ENCODE measurements around the gene RTN1.

RTN1 gene

DNA sequence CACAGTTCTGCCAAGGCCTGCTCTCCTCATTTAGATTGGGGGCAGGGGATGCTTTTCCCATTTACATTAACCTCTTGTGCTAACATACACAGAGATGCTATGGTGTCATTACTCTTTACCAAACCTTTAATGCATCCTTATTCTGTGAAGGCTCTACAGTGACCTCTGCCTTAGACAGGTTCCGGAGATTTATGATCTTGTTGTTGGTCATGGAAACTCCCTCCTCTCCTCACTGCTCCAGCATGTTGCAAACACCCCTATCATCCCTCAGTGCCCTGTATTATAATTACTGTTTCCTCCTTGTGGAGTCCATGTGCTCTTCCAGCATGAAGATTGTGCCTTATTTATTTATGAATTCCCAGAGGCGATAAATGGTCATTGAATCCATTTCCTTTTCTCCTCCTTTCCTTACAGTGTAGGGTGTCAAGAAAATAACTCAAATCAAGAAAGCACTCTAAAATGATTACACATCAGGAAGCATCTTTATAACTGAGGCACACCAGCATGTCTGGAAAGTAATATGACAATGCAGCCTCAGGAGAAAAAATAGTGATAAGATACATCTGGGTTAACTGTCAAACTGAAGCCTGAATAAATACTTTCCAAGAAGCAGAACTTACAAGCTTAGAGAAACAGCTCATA, 37.8 kb downstream of the RTN1 start:
- H3K27ac ChIP-seq (ENCODE audit: low read length), result no peak overlapping the region
- no peak for TF ChIP-seq EZH2phosphoT487 (IDR thresholded peaks at IDR 0.05; ENCODE audit: low read depth)
- TF ChIP-seq, protein P1, sequence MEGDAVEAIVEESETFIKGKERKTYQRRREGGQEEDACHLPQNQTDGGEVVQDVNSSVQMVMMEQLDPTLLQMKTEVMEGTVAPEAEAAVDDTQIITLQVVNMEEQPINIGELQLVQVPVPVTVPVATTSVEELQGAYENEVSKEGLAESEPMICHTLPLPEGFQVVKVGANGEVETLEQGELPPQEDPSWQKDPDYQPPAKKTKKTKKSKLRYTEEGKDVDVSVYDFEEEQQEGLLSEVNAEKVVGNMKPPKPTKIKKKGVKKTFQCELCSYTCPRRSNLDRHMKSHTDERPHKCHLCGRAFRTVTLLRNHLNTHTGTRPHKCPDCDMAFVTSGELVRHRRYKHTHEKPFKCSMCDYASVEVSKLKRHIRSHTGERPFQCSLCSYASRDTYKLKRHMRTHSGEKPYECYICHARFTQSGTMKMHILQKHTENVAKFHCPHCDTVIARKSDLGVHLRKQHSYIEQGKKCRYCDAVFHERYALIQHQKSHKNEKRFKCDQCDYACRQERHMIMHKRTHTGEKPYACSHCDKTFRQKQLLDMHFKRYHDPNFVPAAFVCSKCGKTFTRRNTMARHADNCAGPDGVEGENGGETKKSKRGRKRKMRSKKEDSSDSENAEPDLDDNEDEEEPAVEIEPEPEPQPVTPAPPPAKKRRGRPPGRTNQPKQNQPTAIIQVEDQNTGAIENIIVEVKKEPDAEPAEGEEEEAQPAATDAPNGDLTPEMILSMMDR (IDR thresholded peaks at IDR 0.05; ENCODE audit: low read depth, low read length), result no peak
- no peak overlapping the region for H3K4me3 ChIP-seq (ENCODE audit: low read length)
- no peaks in the 10 kb centered on the region for H3K27me3 ChIP-seq (ENCODE audit: low read depth, low read length)
- H3K36me3 ChIP-seq (replicated peaks; ENCODE audit: low read depth, low read length), result no peaks in the 10 kb centered on the region
- H4K20me1 ChIP-seq (ENCODE audit: insufficient read depth, low read length), result no peaks in the 10 kb centered on the region
- no peaks in the 10 kb centered on the region for H3K9me3 ChIP-seq (ENCODE audit: insufficient read depth, low read length)
- no peak overlapping the region for H3K4me2 ChIP-seq (ENCODE audit: low read length)
- no peaks in the 10 kb centered on the region for H3K79me2 ChIP-seq (ENCODE audit: low read length)
- no peaks in the 10 kb centered on the region for H3K4me1 ChIP-seq (ENCODE audit: low read length)
- H3K9ac ChIP-seq (ENCODE audit: low read length), result no peak overlapping the region
- H2AFZ ChIP-seq (ENCODE audit: low read depth, low read length), result no peak overlapping the region

DNA sequence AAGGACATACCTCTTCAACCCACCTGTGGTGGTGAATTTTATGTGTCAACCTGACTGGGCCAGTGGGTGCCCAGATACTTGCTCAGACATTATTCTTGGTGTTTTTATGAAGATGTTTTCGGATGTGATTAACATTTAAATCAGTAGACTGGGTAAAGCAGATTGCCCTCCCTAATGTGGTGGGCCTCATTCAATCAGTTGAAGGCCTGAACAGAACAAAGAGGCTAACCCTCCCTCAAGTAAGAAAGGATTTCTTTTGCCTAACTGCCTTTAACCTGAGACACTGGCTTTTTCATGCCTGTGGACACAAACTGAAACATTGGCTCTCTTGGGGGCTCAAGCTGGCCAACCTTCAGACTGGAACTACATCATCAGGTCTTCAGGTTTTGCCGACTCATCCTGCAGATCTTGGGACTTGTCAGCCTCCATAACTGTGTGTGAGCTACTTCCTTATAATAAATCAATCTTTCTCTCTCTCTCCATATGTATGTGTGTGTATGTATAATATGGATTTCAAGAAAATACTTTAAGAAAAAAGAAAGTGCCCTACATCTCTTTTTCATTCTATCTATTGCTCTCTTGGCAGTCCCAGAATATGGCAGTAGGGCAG, 39.4 kb downstream of the RTN1 start:
- no peaks in the 10 kb centered on the region for H3K79me2 ChIP-seq (ENCODE audit: low read length)
- no peaks in the 10 kb centered on the region for H3K9me3 ChIP-seq (ENCODE audit: insufficient read depth, low read length)
- no peak overlapping the region for H3K9ac ChIP-seq (ENCODE audit: low read length)
- no peaks in the 10 kb centered on the region for H4K20me1 ChIP-seq (ENCODE audit: insufficient read depth, low read length)
- no peak for TF ChIP-seq EZH2phosphoT487 (IDR thresholded peaks at IDR 0.05; ENCODE audit: low read depth)
- TF ChIP-seq, protein P1 (IDR thresholded peaks at IDR 0.05; ENCODE audit: low read depth, low read length), result no peak
- no peaks in the 10 kb centered on the region for H3K36me3 ChIP-seq (replicated peaks; ENCODE audit: low read depth, low read length)
- no peaks in the 10 kb centered on the region for H3K27me3 ChIP-seq (ENCODE audit: low read depth, low read length)
- H3K4me1 ChIP-seq (ENCODE audit: low read length), result no peaks in the 10 kb centered on the region
- no peak overlapping the region for H2AFZ ChIP-seq (ENCODE audit: low read depth, low read length)
- no peak overlapping the region for H3K4me2 ChIP-seq (ENCODE audit: low read length)
- H3K27ac ChIP-seq (ENCODE audit: low read length), result no peak overlapping the region
- H3K4me3 ChIP-seq (ENCODE audit: low read length), result no peak overlapping the region

DNA sequence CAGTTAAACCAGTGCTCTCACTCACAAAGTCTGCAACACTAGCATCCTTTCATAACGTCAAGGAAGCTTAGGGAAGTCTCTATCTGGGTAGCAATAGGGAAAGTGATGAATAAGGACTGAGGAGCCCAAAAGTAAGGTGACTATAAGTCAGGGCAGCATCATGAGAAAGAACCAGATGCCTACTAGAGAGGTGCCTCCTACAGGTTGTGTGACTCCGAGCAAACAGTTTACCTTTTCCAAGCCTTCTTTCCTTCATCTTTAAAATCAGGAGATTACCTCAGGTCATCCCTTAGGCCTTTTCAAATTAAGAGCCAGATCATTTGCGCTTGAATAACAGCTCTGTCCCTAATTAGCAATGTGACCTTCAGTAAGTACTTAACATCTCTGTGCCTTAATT, 40.2 kb downstream of the RTN1 start:
- Histone ChIP-seq H3K27me3 (ENCODE audit: low read depth, low read length) (no peaks in the 10 kb centered on the region), H2AFZ (ENCODE audit: low read depth, low read length) (no peak overlapping the region), H3K27ac (ENCODE audit: low read length) (no peak overlapping the region), H3K4me2 (ENCODE audit: low read length) (no peak overlapping the region), H3K79me2 (ENCODE audit: low read length) (no peaks in the 10 kb centered on the region), H3K9ac (ENCODE audit: low read length) (no peak overlapping the region), H3K4me3 (ENCODE audit: low read length) (no peak overlapping the region), H3K36me3 (replicated peaks; ENCODE audit: low read depth, low read length) (no peaks in the 10 kb centered on the region), H4K20me1 (ENCODE audit: insufficient read depth, low read length) (no peaks in the 10 kb centered on the region), H3K9me3 (ENCODE audit: insufficient read depth, low read length) (no peaks in the 10 kb centered on the region), H3K4me1 (ENCODE audit: low read length) (no peaks in the 10 kb centered on the region)
- no peak for TF ChIP-seq EZH2phosphoT487 (IDR thresholded peaks at IDR 0.05; ENCODE audit: low read depth)
- TF ChIP-seq, protein P1 (IDR thresholded peaks at IDR 0.05; ENCODE audit: low read depth, low read length), result no peak

DNA sequence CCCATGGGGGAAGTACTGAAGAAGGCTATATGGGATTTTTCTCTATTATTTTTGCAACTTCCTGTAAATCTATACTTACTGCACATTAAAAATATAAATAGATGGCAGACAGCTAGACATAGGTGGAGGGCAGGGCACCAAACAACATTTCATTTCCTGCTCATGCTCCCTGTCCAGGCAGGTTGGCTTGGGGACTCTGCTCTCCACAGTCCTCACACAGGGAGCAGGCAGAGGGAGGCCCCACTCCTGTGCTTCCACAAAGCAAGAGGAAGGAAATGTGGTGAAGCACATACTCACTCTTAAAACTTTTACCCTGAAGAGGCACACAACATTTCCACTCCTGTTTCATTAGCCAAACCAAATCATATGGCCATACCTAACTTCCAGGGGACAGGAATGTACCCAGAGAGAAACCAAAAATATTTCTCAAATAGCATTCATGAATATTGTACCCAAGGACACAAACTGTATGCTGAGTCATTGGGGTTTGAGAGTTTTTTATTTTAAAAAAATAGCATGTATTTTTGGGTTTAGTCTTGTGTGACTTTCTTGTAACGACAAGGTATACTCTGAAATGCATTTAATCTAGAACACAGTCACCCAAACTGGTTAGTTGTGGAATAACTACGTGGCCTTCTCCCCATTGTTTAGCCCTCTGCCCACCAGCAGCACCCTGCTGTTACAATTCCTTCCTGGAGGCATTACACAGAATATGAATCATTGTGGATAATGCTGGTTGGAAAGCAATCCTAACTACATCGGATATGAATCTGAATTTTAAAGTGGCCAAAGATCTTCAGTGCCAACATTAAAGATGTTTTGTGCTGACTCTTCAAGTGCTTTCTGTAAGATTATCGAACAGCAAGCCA, 40.9 kb downstream of the RTN1 start:
- Histone ChIP-seq H3K9me3 (ENCODE audit: insufficient read depth, low read length) (no peaks in the 10 kb centered on the region), H3K27me3 (ENCODE audit: low read depth, low read length) (no peaks in the 10 kb centered on the region), H3K4me1 (ENCODE audit: low read length) (no peaks in the 10 kb centered on the region), H2AFZ (ENCODE audit: low read depth, low read length) (no peak overlapping the region), H3K79me2 (ENCODE audit: low read length) (no peaks in the 10 kb centered on the region), H3K4me3 (ENCODE audit: low read length) (no peak overlapping the region), H3K27ac (ENCODE audit: low read length) (no peak overlapping the region), H3K9ac (ENCODE audit: low read length) (no peak overlapping the region), H3K4me2 (ENCODE audit: low read length) (no peak overlapping the region), H4K20me1 (ENCODE audit: insufficient read depth, low read length) (no peaks in the 10 kb centered on the region), H3K36me3 (replicated peaks; ENCODE audit: low read depth, low read length) (no peaks in the 10 kb centered on the region)
- TF ChIP-seq, protein P1 (IDR thresholded peaks at IDR 0.05; ENCODE audit: low read depth, low read length), result no peak
- TF ChIP-seq EZH2phosphoT487 (IDR thresholded peaks at IDR 0.05; ENCODE audit: low read depth), result no peak

Measured in OCI-LY3 (cell line).